HG03135 (cell line): ENCODE results near the gene KCNH4.
"Not testable (repeated sequence)": the region's sequence is repeated elsewhere in the genome, so short reads cannot be mapped to it uniquely, and the experiment has no call there.

Source experiments
- ATAC-seq: cut with Tn5 transposase; IDR thresholded peaks from one replicate; pipeline ENCODE4 v1.9.1; 2021; ENCODE audit warnings: mild to moderate bottlenecking, moderate library complexity; ENCODE audit not compliant: unreplicated experiment

The KCNH4 gene

GRCh38 chr17:42197564-42198156 is 16.7 kb upstream of the KCNH4 start:
- no peak for ATAC-seq

DNA sequence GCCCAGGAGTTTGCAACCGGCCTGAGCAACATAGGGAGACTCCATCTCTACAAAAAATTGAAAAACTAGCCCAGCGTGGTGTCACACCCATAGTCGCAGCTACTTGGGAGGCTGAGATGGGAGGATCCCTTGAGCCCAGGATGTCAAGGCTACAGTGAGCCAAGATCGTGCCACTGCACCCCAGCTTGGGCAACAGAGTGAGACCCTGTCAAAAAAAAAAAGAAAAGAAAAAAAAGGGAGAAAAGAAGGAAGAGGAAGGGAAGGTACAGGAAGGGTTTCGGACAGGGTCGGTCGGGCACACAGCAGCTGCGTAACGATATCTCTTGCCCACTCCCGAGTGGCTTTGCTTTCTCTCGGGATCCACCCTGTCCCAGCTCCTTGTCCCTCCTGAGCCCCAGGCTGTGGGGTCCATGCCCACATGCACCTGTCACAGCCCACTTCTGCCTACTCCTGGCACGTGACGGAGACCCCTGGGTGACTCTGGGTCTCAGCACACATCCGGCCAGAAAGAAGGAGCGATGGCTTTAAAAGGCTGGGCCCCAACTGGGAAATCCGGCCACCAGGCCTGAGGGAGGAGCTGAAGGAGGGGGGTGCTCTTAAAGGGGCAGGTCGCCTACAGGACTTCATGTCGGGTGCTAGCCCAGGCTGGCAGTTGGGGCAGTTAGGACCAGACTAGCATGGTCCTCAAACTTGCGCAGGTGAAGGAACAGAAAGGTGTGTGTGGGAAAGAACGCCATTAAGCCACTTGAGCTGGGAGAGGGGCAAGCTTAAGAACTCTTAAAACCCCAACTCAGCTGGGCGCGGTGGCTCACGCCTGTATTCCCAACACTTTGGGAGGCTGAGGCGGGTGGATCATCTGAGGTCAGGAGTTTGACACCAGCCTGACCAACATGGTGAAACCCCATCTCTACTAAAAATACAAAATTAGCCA is 13.3 kb upstream of the KCNH4 start, which contains the start of gene GHDC:
TSS of gene GHDC (minus strand) at position 526 of the 931 bp plus-strand sequence. CDS start 913 bp downstream, outside the sequence.
- ATAC-seq = peak; percentile 73

GRCh38 chr17:42193216-42193968 is 12.4 kb upstream of the KCNH4 start:
- no peak for ATAC-seq

GRCh38 chr17:42192189-42193126 is 11.5 kb upstream of the KCNH4 start:
- ATAC-seq = no peak

DNA sequence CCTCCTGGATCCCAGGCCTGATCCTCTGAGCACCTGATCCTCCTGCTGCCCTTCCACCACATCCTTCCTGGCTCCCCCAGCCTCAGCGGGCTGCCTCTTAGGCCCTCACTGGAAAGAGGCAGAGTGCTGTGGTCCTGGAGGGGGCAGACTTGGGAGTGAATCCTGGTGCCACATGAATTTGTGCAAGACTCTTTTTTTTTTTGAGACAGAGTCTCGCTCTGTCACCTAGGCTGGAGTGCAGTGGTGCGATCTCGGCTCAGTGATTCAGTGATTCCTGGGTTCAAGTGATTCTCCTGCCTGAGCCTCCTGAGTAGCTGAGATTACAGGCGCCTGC is 10.3 kb upstream of the KCNH4 start:
- ATAC-seq = no peak

DNA sequence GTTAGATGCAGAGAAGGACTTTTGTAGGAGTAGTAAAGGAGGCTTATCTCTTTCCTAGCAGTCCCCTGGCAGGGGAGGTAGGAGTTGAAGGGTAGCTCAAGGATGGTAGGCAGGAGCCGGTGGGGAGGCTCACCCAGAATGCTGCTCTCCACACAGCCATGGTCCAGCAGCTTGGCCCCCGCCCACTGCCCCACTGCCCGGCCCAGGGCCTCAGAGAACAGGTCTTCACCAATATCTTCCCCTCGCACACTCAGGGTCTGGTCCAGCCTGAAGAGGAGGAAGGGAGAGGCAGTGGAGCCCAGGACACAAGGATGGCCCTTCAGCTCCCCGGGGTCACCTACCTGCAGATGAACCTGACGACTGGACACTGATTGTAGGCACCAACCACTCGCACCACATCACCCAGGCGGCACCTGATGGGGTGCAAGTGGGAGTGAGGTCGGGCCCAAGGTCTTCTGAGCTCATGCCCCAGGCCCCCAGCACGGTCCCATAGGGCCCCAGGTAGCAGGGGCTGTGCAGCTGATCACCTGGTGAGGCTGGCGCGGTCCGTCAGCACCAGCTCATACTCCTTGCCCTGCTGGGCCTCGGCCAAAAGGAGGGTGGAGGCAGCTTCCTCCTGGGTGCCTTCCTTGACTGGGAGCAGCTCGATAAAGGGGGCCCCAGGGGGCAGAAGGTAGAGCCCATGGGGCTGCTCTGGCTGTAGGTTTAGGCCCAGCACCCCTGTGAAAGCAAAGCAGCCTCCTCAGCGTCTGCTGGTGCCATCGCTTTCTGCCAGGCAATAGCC is 9.7 kb upstream of the KCNH4 start:
- no peak for ATAC-seq

GRCh38 chr17:42189651-42189965 is 8.7 kb upstream of the KCNH4 start:
- no peak for ATAC-seq

- no peak for ATAC-seq
These were observed 8.1 kb upstream of the KCNH4 start for GRCh38 chr17:42188749-42189650.

GRCh38 chr17:42187833-42188232 is 6.9 kb upstream of the KCNH4 start:
- ATAC-seq = no peak

DNA sequence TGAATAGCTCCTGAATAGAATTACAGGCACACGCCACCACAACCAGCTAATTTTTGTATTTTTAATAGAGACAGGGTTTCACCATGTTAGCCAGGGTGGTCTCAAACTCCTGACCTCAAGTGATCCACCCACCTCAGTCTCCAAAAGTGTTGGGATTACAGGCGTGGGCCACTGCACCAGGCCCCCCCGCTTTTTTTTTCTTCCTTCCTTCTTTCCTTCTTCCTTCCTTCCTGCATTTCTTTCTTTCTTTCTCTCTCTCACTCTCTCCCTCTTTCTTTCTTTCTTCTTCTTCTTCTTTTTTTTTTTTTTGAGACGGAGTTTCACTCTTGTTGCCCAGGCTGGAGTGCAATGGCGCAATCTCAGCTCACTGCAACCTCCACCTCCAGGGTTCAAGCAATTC is 5.2 kb upstream of the KCNH4 start:
- not testable (repeated sequence) for ATAC-seq

GRCh38 chr17:42185621-42185930 is 4.6 kb upstream of the KCNH4 start:
- no peak for ATAC-seq

GRCh38 chr17:42184713-42185620 is 4.0 kb upstream of the KCNH4 start, which contains the start of gene HCRT:
Gene HCRT (minus strand): TSS chr17:42185452. CDS start chr17:42185365, 87 bp downstream.
- ATAC-seq = no peak

- peak; percentile 57 for ATAC-seq
These were observed 3.1 kb upstream of the KCNH4 start for GRCh38 chr17:42183741-42184711.

DNA sequence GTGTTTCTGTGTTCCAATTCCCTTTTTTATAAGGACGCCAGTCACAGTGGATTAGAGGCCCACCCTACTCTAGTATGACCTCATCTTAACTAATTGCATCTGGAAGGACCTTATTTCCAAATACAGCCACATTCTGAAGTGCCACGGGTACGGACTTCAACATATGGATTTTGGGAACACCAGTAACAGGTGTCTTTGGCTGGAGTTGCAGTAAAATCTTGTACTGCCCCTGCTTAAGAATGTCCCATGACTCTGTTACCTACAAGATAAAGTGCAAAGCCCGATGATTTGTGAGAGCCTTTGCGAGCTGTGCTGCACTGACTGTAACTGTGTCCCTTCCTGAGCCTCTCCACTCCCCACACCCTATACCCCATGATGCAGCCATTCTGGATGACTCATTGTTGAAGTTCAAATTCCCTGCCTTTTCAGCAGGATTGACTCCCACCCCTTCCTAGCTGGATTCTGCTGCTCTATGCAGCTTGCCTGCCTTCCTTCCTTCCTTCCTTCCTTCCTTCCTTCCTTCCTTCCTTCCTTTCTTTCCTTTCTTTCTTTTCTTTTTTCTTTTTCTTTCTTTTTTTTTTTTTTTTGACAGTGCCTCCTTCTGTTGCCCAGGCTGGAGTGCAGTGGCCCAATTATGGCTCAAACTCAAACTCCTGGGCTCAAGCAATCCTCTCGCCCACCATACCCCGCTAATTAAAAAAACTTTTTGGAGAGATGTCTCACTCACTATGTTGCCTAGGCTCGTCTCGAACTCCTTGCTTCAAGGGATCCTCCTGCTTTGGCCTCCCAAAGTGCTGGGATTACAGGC is 2.2 kb upstream of the KCNH4 start:
- ATAC-seq = no peak

GRCh38 chr17:42181851-42182207 is 887 bp upstream of the KCNH4 start:
- ATAC-seq = no peak

DNA sequence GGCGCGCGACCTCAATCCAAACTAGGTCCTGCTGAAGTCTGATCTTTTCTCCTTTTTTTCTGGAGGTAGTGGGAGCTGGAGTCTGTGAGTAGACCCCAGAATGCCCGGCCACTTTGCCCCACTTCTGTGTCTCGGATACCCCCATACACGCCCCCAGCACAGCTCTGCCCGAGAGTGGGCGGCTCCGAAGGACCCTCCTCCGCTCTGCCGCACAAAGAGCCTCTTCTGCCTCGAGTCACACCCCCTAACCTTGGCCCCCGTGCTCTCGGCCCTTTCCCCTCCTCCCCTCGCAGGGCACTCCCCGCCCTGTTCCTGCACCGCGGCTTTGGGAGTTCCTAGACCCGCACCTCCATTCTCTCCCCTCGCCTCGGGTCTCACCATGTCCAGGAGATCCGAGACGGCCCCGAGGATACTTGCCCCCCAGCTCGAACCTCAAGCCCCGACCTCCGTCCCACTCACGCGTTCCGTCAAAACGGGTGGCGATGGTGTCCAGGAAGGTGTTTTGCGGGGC is 476 bp downstream of the KCNH4 start:
- ATAC-seq = no peak
